Common myeloid progenitor, CD34-positive (primary cell): ENCODE results near the gene KCTD2.
"Not testable (repeated sequence)": the region's sequence is repeated elsewhere in the genome, so short reads cannot be mapped to it uniquely, and the experiment has no call there.

Experiments used
- CTCF ChIA-PET: fragments of 350-600 bp; sonication (Branson Sonifier 250); formaldehyde crosslinking; loops from one replicate; lab custom pipeline; 2021; ENCODE audit warnings: antibody characterized with exemption; lab: Charles Lee
- POLR2A ChIA-PET: fragments of 350-600 bp; sonication (Branson Sonifier 250); formaldehyde crosslinking; loops from one replicate; lab custom pipeline; 2021; ENCODE audit warnings: antibody characterized with exemption; lab: Charles Lee
- DNase-seq, 3 donors: peaks; one replicate each; pipeline versions ENCODE4 v3.0.0 to v3.0.0-alpha.2; 2013
- H3K27ac ChIP-seq, 2 experiments: 1 replicate in 1 of 2; 2 replicates in 1 of 2; pipeline ENCODE4 v1.7.0; 2013; ENCODE audit warnings: inconsistent platforms in 2 of 2, low read length in 2 of 2, mild to moderate bottlenecking in 2 of 2, low read depth in 1 of 2, moderate library complexity in 1 of 2; ENCODE audit not compliant: severe bottlenecking in 2 of 2, insufficient read depth in 1 of 2, poor library complexity in 1 of 2
- H3K27me3 ChIP-seq, 5 experiments: replicated peaks in 2 of 5; 1 replicate in 3 of 5; 2 replicates in 2 of 5; pipeline versions ENCODE4 v1.6.1 to v1.7.0; 2013; ENCODE audit warnings: low read length in 4 of 5, mild to moderate bottlenecking in 2 of 5, moderate library complexity in 2 of 5, inconsistent platforms in 1 of 5; ENCODE audit not compliant: insufficient read depth in 5 of 5, control insufficient read depth in 4 of 5
- H3K36me3 ChIP-seq, 4 experiments: 1 replicate in 2 of 4; 2 replicates in 2 of 4; pipeline versions ENCODE4 v1.6.1 to v1.7.0; 2013; ENCODE audit warnings: low read length in 3 of 4, control low read depth in 1 of 4, mild to moderate bottlenecking in 1 of 4; ENCODE audit not compliant: control insufficient read depth in 4 of 4, insufficient read depth in 4 of 4
- H3K4me1 ChIP-seq, 4 experiments: 1 replicate in 3 of 4; 2 replicates in 1 of 4; pipeline versions ENCODE4 v1.6.1 to v1.7.1; 2013; ENCODE audit warnings: low read length in 3 of 4, mild to moderate bottlenecking in 3 of 4, control low read depth in 1 of 4, inconsistent platforms in 1 of 4, moderate library complexity in 1 of 4; ENCODE audit not compliant: control insufficient read depth in 4 of 4, insufficient read depth in 4 of 4; ENCODE audit errors: control extremely low read depth in 1 of 4
- H3K4me3 ChIP-seq, 7 experiments: 1 replicate in 4 of 7; 2 replicates in 3 of 7; pipeline versions ENCODE4 v1.5.1 to v1.7.0; 2013; ENCODE audit warnings: mild to moderate bottlenecking in 7 of 7, low read length in 6 of 7, moderate library complexity in 6 of 7, inconsistent platforms in 2 of 7, low read depth in 2 of 7, control low read depth in 1 of 7; ENCODE audit not compliant: insufficient read depth in 4 of 7, control insufficient read depth in 1 of 7; ENCODE audit errors: extremely low read depth in 1 of 7
- H3K9me3 ChIP-seq, 5 experiments: 1 replicate in 4 of 5; 2 replicates in 1 of 5; pipeline versions ENCODE4 v1.6.1 to v1.7.1; 2013; ENCODE audit warnings: low read length in 4 of 5, mild to moderate bottlenecking in 2 of 5, inconsistent platforms in 1 of 5, low read depth in 1 of 5, moderate library complexity in 1 of 5; ENCODE audit not compliant: control insufficient read depth in 4 of 5, insufficient read depth in 2 of 5; ENCODE audit errors: control extremely low read depth in 1 of 5
- WGBS: methylation state at CpG from one replicate; pipeline ENCODE4 v1.1.5; 2013; ENCODE audit not compliant: insufficient coverage; 5-methylcytosine and 5-hydroxymethylcytosine counted together

KCTD2 gene

GRCh38 chr17:75019710-75020109 is 27.3 kb upstream of the KCTD2 start:
- CTCF ChIA-PET: interaction anchor here (0.6 to 2.5 kb wide), 6 partner anchors 8 to 115 kb away, joined by 3 to 8 read pairs (median 4); partner anchors contain the start of gene OTOP2

DNA sequence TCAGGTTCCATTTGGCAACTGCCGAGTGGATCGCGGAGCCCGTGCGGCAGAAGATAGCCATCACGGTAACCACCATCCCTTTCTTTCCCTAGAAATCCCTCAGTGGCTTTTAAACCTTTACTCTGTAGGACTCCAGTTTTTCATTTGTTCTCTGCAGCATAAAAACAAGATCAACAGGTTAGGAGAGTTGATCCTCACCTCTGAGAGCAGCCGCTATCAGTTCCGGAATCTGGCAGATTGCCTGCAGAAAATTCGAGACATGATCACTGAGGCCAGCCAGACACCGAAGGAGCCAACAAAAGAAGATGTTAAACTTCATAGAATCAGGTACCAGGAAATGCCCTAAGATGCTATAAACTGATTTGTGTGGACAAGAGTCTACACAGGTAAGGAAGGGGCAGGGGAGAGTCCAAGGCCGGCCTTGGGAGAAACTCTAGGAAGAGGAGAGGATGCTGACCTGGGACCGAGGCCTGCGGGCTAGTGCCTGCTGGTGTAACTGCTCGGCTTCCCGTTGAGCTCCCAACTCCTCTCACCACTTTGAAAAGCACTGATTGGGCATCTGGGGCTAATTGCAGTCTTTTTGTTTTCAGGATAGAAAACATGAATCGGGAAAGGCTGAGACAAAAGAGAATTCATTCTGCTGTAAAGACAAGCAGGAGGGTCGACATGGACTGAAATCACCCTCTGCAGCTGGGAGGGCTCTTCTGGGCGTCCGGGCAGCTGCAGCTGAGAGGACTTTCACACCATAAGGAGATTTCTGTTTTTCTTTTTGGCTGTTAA is 26.5 kb upstream of the KCTD2 start:
- ChIA-PET CTCF (interaction anchor here (1.3 to 2.5 kb wide), 2 partner anchors 15 to 59 kb away, joined by 4 to 8 read pairs; no protein-coding TSS in a partner anchor), POLR2A (no interaction called here)
- Histone ChIP-seq H3K4me1 (no peaks in the 10 kb centered on the region), H3K4me3 (no peak overlapping the region), H3K27ac (no peak overlapping the region), H3K9me3 (no peaks in the 10 kb centered on the region), H3K36me3 (peaks cover 4 to 46% (median 23%) of the 10 kb centered on the region in 4 experiments), H3K27me3 (no peaks in the 10 kb centered on the region)
- WGBS: 96% methylated on average over 11 of the region's 19 CpGs
- no peak for DNase-seq

More at GRCh38 chr17:75019710-75020109, 27.3 kb upstream of the KCTD2 start:
- no peak overlapping the region for H3K4me3 ChIP-seq
- POLR2A ChIA-PET: interaction anchor here (0.6 to 0.7 kb wide), 2 partner anchors 31 to 964 kb away, joined by 3 read pairs; no protein-coding TSS in a partner anchor
- no peaks in the 10 kb centered on the region for H3K4me1 ChIP-seq
- H3K27me3 ChIP-seq: no peaks in the 10 kb centered on the region
- H3K9me3 ChIP-seq: no peaks in the 10 kb centered on the region
- peaks cover 4 to 46% (median 22%) of the 10 kb centered on the region in 4 experiments for H3K36me3 ChIP-seq
- WGBS: 100% methylated on average over 1 of the region's 3 CpGs
- DNase-seq: no peak
- H3K27ac ChIP-seq: no peak overlapping the region

DNA sequence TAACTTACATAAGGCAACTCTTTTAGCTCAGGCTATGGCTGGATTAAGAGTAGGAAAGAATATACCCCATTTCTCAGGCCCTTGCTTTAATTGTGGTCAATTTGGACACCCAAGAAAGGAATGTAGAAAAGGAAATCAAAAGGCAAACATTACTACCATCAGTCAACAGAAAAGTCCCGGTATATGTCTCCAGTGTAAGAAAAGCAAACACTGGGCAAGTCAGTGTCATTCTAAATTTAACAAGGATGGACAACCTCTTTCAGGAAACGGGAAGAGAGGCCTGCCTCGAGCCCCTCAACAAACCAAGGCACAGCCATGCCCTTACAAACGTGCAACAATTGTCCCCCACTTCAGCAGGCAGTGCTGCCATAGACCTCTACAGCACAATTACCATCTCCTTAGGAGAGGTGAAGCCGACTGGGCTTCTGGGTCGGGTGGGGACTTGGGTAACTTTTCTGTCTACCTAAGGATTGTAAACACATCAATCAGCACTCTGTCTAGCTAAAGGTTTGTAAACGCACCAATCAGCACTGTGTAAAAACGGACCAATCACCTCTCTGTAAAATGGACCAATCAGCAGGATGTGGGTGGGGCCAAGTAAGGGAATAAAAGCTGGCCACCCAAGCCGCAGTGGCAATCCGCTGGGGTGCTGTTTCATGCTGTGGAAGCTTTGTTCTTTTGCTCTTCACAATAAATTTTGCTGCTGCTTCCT is 22.2 kb upstream of the KCTD2 start:
- POLR2A ChIA-PET: interaction anchor here (0.6 to 0.7 kb wide), 2 partner anchors 11 to 46 kb away, joined by 3 to 5 read pairs; no protein-coding TSS in a partner anchor
- no peaks in the 10 kb centered on the region for H3K27me3 ChIP-seq
- H3K4me1 ChIP-seq: no peaks in the 10 kb centered on the region
- peaks cover 3 to 27% (median 16%) of the 10 kb centered on the region in 4 experiments for H3K36me3 ChIP-seq
- peak in 1 of 3 donors; percentile 26 for DNase-seq
- H3K27ac ChIP-seq: no peak overlapping the region
- CTCF ChIA-PET: interaction anchor here (0.8 to 3.5 kb wide), 5 partner anchors 9 to 63 kb away, joined by 3 to 23 read pairs (median 4); partner anchors contain the start of gene MRPL58
- 94% methylated on average over 6 of the region's 10 CpGs for WGBS
- no peak overlapping the region for H3K4me3 ChIP-seq
- H3K9me3 ChIP-seq: peaks cover 0 to 4% (median 0%) of the 10 kb centered on the region in 5 experiments

- WGBS: 83% methylated on average over 8 of the region's 9 CpGs
- H3K27me3 ChIP-seq, H3K4me1 ChIP-seq, DNase-seq, H3K9me3 ChIP-seq, H3K4me3 ChIP-seq, H3K27ac ChIP-seq: not testable (repeated sequence)
- POLR2A ChIA-PET: interaction anchor here (0.7 kb wide), 1 partner anchor 11 kb away, joined by 5 read pairs; no protein-coding TSS in a partner anchor
- peaks cover 0 to 23% (median 13%) of the 10 kb centered on the region in 4 experiments for H3K36me3 ChIP-seq
- CTCF ChIA-PET: interaction anchor here (1.0 to 3.5 kb wide), 4 partner anchors 9 to 64 kb away, joined by 3 to 23 read pairs (median 8); partner anchors contain the start of gene MRPL58
Observed at GRCh38 chr17:75025398-75025734, 21.7 kb upstream of the KCTD2 start.

GRCh38 chr17:75026650-75027049 is 20.4 kb upstream of the KCTD2 start:
- H3K4me1 ChIP-seq, H3K27me3 ChIP-seq, H3K27ac ChIP-seq, CTCF ChIA-PET, DNase-seq, H3K4me3 ChIP-seq, POLR2A ChIA-PET: not testable (repeated sequence)
- 77% methylated on average over 2 of the region's 2 CpGs for WGBS
- H3K9me3 ChIP-seq: peaks cover 0 to 16% (median 4%) of the 10 kb centered on the region in 5 experiments
- peaks cover 0 to 10% (median 3%) of the 10 kb centered on the region in 4 experiments for H3K36me3 ChIP-seq

GRCh38 chr17:75030161-75030560 is 16.9 kb upstream of the KCTD2 start:
- peaks cover 0 to 2% (median 0%) of the 10 kb centered on the region in 4 experiments for H3K36me3 ChIP-seq
- POLR2A ChIA-PET: no interaction called here
- H3K4me1 ChIP-seq: peaks cover 4 to 29% (median 26%) of the 10 kb centered on the region in 4 experiments
- 100% methylated on average over 2 of the region's 8 CpGs for WGBS
- CTCF ChIA-PET: no interaction called here
- no peak for DNase-seq
- no peak overlapping the region for H3K4me3 ChIP-seq
- no peak overlapping the region for H3K27ac ChIP-seq
- H3K9me3 ChIP-seq: peaks cover 0 to 16% (median 4%) of the 10 kb centered on the region in 5 experiments
- no peaks in the 10 kb centered on the region for H3K27me3 ChIP-seq
